GM19035 (cell line): ENCODE results near the gene SYT15.
"Not testable (repeated sequence)": the region's sequence is repeated elsewhere in the genome, so short reads cannot be mapped to it uniquely, and the experiment has no call there.

ENCODE experiments used
- ATAC-seq: cut with Tn5 transposase; IDR thresholded peaks from one replicate; pipeline ENCODE4 v1.9.1; 2021; ENCODE audit not compliant: unreplicated experiment

The SYT15 gene

DNA sequence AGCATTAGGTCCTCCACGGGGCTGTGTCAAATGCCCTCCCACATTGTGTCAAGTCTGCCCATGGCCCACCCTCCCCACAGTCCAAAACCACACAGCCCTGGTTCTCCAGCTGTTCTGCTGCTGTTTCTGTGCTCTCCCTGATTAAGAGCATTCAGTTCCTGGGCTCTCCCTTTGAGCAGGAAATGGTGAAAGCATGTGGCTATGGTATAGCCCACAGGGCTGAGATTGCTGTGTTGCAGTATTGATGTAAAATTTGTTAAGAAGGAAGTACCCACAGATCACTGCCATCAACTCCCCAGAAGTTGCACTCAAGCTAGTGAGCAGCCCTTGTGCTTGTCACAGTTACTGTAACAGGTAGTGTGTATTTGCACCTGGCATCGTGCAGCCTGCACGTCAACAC is 9.3 kb downstream of the SYT15 start:
- ATAC-seq = not testable (repeated sequence)

DNA sequence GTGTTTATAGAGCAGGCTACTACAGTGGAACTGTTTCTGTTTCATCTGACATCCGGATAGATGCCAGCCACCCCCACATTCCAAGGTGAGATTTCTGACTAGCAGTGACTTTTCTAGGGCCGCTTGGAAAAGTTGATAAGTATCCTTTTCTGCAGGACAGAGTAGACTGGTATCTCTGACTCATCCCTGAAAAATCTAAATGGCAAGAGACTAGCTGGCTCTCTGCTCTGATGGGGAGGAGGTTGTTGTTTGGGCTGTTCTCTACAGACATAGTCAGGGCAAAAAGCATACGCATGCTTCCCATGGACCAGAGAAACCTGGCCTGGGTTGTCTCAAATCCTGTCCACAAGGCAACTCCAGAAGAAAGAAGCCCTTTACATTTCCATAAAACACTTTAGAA is 10.7 kb downstream of the SYT15 start:
- not testable (repeated sequence) for ATAC-seq

DNA sequence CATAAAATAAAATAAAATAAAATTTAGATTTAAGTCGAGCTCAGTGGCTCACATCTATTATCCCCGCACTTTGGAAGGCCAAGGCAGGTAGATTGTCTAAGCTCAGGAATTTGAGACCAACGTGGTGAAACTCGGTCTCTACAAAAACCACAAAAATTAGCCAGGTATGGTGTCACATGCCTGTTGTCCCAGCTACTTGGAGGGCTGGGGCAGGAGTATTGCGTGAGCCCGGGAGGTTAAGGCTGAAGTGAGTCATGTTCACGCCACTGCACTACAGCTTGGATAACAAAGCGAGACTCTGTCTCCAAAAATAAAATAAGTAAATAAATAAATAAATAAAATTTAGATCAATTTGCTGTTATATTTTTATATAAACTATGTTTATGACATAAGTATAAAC is 12.1 kb downstream of the SYT15 start:
- ATAC-seq = not testable (repeated sequence)

GRCh38 chr10:46593307-46593706 is 14.4 kb downstream of the SYT15 start:
- ATAC-seq = not testable (repeated sequence)

GRCh38 chr10:46594453-46595063 is 15.6 kb downstream of the SYT15 start:
- ATAC-seq = not testable (repeated sequence)

DNA sequence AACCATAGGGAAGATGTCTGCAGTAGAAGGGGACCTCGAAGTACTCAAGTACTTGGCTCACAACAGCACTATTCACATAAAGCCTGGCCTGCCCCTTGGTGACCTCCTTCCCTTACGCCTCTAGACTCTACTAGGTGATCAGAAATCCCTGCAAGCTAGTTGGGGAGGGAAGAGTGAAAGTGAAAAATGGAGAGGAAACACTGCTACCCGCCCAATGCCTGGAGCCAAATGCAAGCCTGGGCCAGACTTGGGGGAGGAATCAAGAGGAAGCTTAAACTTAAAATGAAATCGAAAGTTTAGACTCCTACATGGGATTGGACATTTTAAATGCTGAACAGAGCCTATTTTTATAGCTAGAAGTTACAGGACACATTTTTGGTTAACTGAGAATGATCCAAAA is 17.6 kb downstream of the SYT15 start:
- not testable (repeated sequence) for ATAC-seq

- peak; percentile 90 for ATAC-seq
These were observed 18.8 kb downstream of the SYT15 start for GRCh38 chr10:46597616-46598246.

- ATAC-seq = peak; percentile 52
These were observed 21.6 kb downstream of the SYT15 start for GRCh38 chr10:46600516-46600915.

GRCh38 chr10:46615540-46615939 is 36.6 kb downstream of the SYT15 start:
- not testable (repeated sequence) for ATAC-seq

DNA sequence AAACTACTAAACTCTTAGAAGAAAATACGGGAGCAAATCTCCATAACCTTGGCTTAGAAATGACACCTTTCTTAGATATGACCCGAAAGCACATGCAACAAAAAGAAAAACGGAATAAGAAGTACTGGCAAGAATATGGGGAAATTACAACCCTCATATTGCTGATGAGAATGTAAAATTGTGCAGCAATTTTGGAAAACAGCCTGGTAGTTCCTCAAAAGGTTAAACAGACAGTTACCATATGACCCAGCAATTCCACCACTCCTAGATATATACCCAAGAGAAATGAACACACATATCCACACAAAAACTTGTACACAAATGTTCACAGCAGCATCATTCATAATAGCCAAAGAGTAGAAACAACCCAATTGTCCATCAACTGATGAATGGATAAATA is 37.3 kb downstream of the SYT15 start:
- ATAC-seq = not testable (repeated sequence)

DNA sequence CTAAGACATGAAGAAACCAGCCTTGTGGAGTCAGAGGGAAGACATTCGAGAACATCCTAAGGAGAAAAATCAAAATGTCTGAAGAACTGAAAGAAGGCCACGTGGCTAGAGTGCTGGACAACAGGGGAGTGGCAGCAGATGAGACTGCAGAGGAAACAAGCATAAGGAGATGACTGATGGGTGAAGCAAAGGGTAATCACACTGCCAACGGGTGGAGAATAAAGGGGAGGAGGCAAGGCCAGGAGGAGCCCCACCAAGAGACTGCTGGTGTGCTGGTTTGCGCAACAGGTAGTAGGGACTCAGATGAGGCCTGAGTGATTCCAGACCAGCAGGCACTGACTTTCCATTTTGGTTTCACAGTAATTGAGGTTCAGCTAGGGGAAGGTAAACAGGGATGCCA is 38.2 kb downstream of the SYT15 start:
- ATAC-seq = not testable (repeated sequence)

- not testable (repeated sequence) for ATAC-seq
These were observed 39.0 kb downstream of the SYT15 start for GRCh38 chr10:46617913-46618312.

DNA sequence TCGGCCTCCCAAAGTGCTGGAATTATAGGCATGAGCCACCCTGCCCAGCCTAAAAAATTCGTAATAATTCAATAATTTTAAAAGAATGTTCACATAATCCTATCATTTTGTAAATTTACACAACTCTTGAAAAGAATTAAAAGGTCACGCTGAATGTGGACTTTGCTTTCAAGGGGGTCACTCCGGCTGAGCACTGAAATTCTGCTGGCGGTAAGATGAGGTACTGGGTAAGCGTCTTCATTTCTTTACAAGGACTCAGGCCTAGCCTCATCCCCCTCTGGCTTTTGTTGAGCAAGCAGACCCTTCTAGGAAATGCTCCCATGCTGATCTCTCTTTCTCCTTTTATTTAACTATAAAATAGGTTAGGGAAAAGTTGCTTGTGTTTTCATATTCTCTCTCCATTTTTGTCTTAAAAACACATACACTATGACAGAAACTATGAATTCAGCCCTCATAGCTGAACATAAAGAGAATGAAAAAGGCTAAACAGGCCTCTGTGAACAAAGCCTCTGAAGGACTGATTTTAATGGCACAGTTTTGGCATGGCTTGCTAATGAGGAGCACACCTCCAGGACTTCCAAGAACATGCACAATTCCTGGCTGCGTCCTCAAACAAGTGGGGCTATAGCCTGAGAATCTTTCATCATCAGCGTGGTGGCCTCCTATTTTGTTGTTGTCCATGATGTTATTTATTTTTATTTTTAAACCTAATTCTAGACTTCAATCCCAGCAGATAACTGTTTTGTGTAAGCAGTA is 45.1 kb downstream of the SYT15 start:
- not testable (repeated sequence) for ATAC-seq

- ATAC-seq = not testable (repeated sequence)
These were observed 50.9 kb downstream of the SYT15 start for GRCh38 chr10:46629805-46630204.

DNA sequence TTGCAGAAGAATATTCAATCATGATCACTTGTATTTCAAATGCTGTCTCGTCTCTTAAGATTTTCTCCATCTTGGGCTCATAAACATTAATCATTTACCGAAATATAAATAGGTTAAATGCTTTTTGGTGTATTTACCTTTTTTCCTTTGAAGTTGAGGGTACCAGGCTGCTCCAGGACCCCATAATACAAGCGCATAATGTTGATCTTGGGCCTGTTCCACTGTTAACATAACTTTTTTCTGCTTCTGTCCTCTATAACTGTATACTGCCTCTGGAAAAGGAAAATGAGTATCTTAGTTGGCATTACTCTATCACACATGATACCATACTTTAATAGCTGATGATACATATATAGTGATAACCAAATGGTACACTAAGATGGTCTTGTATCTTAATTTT is 51.9 kb downstream of the SYT15 start:
- ATAC-seq = not testable (repeated sequence)

- not testable (repeated sequence) for ATAC-seq
These were observed 52.8 kb downstream of the SYT15 start for GRCh38 chr10:46631683-46632082.

GRCh38 chr10:46634698-46635097 is 55.8 kb downstream of the SYT15 start:
- not testable (repeated sequence) for ATAC-seq

DNA sequence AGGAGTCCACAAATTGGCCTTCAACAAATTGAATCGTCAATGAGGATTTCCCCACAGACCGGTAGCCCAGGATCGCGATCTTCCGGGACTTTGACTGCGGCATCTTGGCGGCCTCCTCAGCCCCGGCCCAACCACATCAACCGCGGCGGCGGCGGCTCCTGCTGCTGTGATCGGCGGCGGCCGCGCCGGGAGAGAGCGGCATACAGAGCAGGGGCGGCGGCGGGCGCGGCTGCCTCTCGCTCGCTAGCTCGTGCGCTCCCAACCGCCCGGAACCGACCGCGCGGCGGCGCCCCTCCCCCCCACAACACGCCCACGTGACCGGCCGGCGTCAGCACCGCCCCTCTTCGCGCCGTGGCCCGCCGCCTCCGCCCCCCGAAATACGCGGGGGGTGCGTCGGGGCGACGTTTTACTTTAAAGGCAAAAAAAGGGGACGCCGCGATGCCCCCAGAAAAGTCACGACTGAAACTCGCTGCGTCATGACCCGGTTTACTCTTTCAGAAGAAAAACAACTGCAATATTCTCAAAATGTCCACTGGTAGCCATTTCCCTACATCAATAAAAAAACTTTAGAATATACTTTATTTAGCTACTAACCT is 56.5 kb downstream of the SYT15 start:
- peak; percentile 89 for ATAC-seq

DNA sequence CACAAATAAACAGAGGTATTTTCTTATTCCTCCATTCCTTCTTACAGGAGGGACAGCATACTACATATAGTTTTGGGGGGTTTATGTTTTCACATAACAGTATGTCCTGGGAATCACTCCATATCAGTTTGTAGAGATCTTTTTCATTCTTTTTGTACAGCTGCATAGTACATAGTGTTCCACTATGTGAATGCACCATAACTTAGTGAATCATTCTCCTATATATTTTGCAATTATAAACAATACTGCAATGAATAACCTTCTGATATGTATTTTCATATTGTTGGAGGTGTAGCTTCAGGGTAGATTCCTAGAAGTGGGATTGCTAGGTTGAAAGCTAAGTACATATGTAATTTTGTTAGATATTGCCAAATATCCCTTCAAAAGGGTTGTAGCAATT is 61.1 kb downstream of the SYT15 start:
- ATAC-seq = not testable (repeated sequence)
